GM12878 (cell line): ENCODE measurements around the gene PRPSAP1. TPM values are rescaled to one million over a fixed set of nuclear protein-coding genes. Genes with fewer than 3 reads are reported as not detected.

Experiments
- CUX1 ChIP-seq: IDR thresholded peaks from 2 replicates; pipeline ENCODE4 v1.6.1; 2012; ENCODE audit warnings: improper control_type of control experiment, low read depth, low read length; ENCODE audit not compliant: insufficient replicate concordance
- EED ChIP-seq: sonication (generic); IDR thresholded peaks from 2 replicates; pipeline ENCODE4 v1.6.1; 2016; ENCODE audit warnings: antibody characterized with exemption, low read depth
- GATAD2B ChIP-seq: fragments of 450-650 bp; conservative IDR thresholded peaks from 2 replicates; pipeline ENCODE4 v1.6.1; 2017; ENCODE audit warnings: low read depth, mild to moderate bottlenecking, moderate library complexity
- IKZF2 ChIP-seq, 2 experiments: fragments of 450-650 bp; IDR thresholded peaks; 2 replicates each; pipeline ENCODE4 v1.6.1; 2017; ENCODE audit warnings: mild to moderate bottlenecking in 2 of 2, moderate library complexity in 2 of 2
- LARP7 ChIP-seq: fragments of 450-650 bp; IDR thresholded peaks from 2 replicates; pipeline ENCODE4 v1.6.1; 2017; ENCODE audit warnings: mild to moderate bottlenecking
- MEF2B ChIP-seq: fragments of 450-650 bp; IDR thresholded peaks from 2 replicates; pipeline ENCODE4 v1.6.1; 2018; ENCODE audit warnings: mild to moderate bottlenecking, moderate library complexity; ENCODE audit not compliant: partially characterized antibody, poor library complexity, severe bottlenecking
- NFXL1 ChIP-seq: fragments of 450-650 bp; IDR thresholded peaks from 2 replicates; pipeline ENCODE4 v1.6.1; 2017; ENCODE audit warnings: antibody characterized with exemption, mild to moderate bottlenecking, borderline replicate concordance
- NR2F1 ChIP-seq: fragments of 450-650 bp; conservative IDR thresholded peaks from 2 replicates; pipeline ENCODE4 v1.6.1; 2017; ENCODE audit warnings: mild to moderate bottlenecking
- PBX3 ChIP-seq: IDR thresholded peaks from 2 replicates; pipeline ENCODE4 v1.6.1; 2011; ENCODE audit warnings: mild to moderate bottlenecking, low read depth, low read length, moderate library complexity; ENCODE audit not compliant: insufficient replicate concordance
- POLR2AphosphoS5 ChIP-seq: IDR thresholded peaks from 2 replicates; pipeline ENCODE4 v1.6.1; 2011; ENCODE audit warnings: mild to moderate bottlenecking, low read length, inconsistent platforms
- POU2F2 ChIP-seq: IDR thresholded peaks from 3 replicates; pipeline ENCODE4 v1.6.1; 2011; ENCODE audit warnings: low read depth, mild to moderate bottlenecking, low read length, borderline replicate concordance
- RAD21 ChIP-seq: IDR thresholded peaks from 2 replicates; pipeline ENCODE4 v1.6.1; 2011; ENCODE audit warnings: mild to moderate bottlenecking, low read depth, low read length, moderate library complexity; ENCODE audit not compliant: insufficient read depth
- RAD51 ChIP-seq: fragments of 450-650 bp; IDR thresholded peaks from 2 replicates; pipeline ENCODE4 v1.6.1; 2016; ENCODE audit warnings: moderate library complexity, mild to moderate bottlenecking, inconsistent platforms
- RELB ChIP-seq: fragments of 450-650 bp; IDR thresholded peaks from 2 replicates; pipeline ENCODE4 v1.6.1; 2017; ENCODE audit warnings: low read depth, mild to moderate bottlenecking, moderate library complexity
- RUNX3 ChIP-seq: IDR thresholded peaks from 2 replicates; pipeline ENCODE4 v1.6.1; 2012; ENCODE audit warnings: low read length, inconsistent platforms
- ZNF24 ChIP-seq: fragments of 450-650 bp; IDR thresholded peaks from 2 replicates; pipeline ENCODE4 v1.6.1; 2017; ENCODE audit warnings: antibody characterized with exemption, mild to moderate bottlenecking
- polyA plus RNA-seq, 11 experiments: library from polyadenylated mRNA; depleted of rRNA in 4 of 11; unstranded in 6 of 11; stranded (reverse) in 5 of 11; fragments of >200 nt; fragmentation: Nextera tagmentation in 4 of 11; fragmentation: Illumina TruSeq in 1 of 11; extraction: Ambion mirVana in 4 of 11; extraction: Trizol in 1 of 11; gene quantifications; 1 replicate in 1 of 11; 2 replicates in 10 of 11; pipeline versions ENCODE4 v1.2.1 to v1.2.3, GENCODE V29; 2011 to 2016; ENCODE audit warnings: inconsistent platforms in 2 of 11, missing spikeins in 2 of 11, low read depth in 1 of 11
- total RNA-seq, 4 experiments: library from RNA; depleted of rRNA in 3 of 4; stranded (reverse); fragments of >200 nt in 3 of 4; fragmentation: Illumina TruSeq in 1 of 4; extraction: Trizol in 1 of 4; gene quantifications; 2 replicates each; pipeline versions ENCODE4 v1.2.1 to v1.2.3, GENCODE V29; 2013 to 2021
- TF ChIP-seq, protein P1 (sequence below): fragments of 450-650 bp; IDR thresholded peaks from 2 replicates; pipeline ENCODE4 v1.6.1; 2016; ENCODE audit warnings: mild to moderate bottlenecking
- TF ChIP-seq, protein P2 (sequence below): fragments of 450-650 bp; IDR thresholded peaks from 2 replicates; pipeline ENCODE4 v1.6.1; 2018; ENCODE audit warnings: mild to moderate bottlenecking, low read depth, moderate library complexity; ENCODE audit not compliant: partially characterized antibody

Gene PRPSAP1
- total and polyA plus RNA-seq, 10 of the 15 experiments (the other 5 are each of a cell fraction or from before 2014, with no cell fraction given) = 15.8 to 84.2 (median 44.2) TPM

GRCh38 chr17:76262732-76263344 is 90.9 kb downstream of the PRPSAP1 start (continued):
- TF ChIP-seq NFXL1 = no peak
- TF ChIP-seq POU2F2 = peak; percentile 70; the same call in 2 of the 3 replicates
- TF ChIP-seq MEF2B = peak; percentile 56
- TF ChIP-seq POLR2AphosphoS5 = 0 out of 2 replicates have a peak, but pooled peaks have one; percentile 37
- no peak for TF ChIP-seq RAD21
- TF ChIP-seq RELB = peak; percentile 26; the same call in 1 of the 2 replicates
- TF ChIP-seq, protein P1, sequence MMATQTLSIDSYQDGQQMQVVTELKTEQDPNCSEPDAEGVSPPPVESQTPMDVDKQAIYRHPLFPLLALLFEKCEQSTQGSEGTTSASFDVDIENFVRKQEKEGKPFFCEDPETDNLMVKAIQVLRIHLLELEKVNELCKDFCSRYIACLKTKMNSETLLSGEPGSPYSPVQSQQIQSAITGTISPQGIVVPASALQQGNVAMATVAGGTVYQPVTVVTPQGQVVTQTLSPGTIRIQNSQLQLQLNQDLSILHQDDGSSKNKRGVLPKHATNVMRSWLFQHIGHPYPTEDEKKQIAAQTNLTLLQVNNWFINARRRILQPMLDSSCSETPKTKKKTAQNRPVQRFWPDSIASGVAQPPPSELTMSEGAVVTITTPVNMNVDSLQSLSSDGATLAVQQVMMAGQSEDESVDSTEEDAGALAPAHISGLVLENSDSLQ = peak; percentile 91
- 0 out of 2 replicates have a peak, but pooled peaks have one; percentile 17 for TF ChIP-seq NR2F1
- TF ChIP-seq PBX3 = peak; percentile 38
- TF ChIP-seq RAD51 = no peak
- TF ChIP-seq ZNF24 = peak; percentile 85
- peak; percentile 68; the same call in 1 of the 2 replicates for TF ChIP-seq EED
- TF ChIP-seq IKZF2 (IDR thresholded peaks at IDR 0.05) = peak; percentile 69 to 77
- TF ChIP-seq RUNX3 = no peak
- TF ChIP-seq CUX1 = no peak
- no peak for TF ChIP-seq LARP7
- TF ChIP-seq, protein P2, sequence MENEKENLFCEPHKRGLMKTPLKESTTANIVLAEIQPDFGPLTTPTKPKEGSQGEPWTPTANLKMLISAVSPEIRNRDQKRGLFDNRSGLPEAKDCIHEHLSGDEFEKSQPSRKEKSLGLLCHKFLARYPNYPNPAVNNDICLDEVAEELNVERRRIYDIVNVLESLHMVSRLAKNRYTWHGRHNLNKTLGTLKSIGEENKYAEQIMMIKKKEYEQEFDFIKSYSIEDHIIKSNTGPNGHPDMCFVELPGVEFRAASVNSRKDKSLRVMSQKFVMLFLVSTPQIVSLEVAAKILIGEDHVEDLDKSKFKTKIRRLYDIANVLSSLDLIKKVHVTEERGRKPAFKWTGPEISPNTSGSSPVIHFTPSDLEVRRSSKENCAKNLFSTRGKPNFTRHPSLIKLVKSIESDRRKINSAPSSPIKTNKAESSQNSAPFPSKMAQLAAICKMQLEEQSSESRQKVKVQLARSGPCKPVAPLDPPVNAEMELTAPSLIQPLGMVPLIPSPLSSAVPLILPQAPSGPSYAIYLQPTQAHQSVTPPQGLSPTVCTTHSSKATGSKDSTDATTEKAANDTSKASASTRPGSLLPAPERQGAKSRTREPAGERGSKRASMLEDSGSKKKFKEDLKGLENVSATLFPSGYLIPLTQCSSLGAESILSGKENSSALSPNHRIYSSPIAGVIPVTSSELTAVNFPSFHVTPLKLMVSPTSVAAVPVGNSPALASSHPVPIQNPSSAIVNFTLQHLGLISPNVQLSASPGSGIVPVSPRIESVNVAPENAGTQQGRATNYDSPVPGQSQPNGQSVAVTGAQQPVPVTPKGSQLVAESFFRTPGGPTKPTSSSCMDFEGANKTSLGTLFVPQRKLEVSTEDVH = no peak
- TF ChIP-seq GATAD2B = peak; percentile 54; the same call in 1 of the 2 replicates
